ENCODE results near the gene SUGP2.

SUGP2 gene

DNA sequence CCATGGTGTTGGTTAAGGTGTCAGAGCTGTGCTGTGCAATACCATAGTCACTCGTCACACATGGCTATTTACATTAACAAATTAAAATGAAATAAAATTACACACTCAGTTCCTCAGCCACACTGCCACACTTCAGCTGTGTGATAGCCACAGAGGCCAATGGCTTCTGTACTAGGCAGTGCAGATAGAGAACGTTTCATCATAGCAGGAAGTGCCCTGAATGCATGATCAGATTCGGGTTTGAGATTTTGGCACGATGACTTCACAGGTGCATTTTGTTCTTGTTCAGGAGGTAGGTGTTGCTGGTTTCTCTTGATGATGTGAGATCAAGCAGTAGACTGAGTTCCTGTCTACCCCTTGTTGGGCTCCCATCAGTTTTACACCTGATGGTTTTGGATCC, 6.6 kb upstream of the SUGP2 start:
- POLR2A ChIA-PET: no interaction called here
- CTCF ChIA-PET: interaction anchor here (0.9 to 1.5 kb wide), 4 partner anchors 11 to 101 kb away, joined by 3 to 5 read pairs (median 4); no protein-coding TSS in a partner anchor
- DNase-seq (ENCODE audit: extremely low spot score): no peak

GRCh38 chr19:19034204-19034624, 897 bp upstream of the SUGP2 start:
- ChIA-PET CTCF (no interaction called here), POLR2A (no interaction called here)
- TF ChIP-seq, protein P1, sequence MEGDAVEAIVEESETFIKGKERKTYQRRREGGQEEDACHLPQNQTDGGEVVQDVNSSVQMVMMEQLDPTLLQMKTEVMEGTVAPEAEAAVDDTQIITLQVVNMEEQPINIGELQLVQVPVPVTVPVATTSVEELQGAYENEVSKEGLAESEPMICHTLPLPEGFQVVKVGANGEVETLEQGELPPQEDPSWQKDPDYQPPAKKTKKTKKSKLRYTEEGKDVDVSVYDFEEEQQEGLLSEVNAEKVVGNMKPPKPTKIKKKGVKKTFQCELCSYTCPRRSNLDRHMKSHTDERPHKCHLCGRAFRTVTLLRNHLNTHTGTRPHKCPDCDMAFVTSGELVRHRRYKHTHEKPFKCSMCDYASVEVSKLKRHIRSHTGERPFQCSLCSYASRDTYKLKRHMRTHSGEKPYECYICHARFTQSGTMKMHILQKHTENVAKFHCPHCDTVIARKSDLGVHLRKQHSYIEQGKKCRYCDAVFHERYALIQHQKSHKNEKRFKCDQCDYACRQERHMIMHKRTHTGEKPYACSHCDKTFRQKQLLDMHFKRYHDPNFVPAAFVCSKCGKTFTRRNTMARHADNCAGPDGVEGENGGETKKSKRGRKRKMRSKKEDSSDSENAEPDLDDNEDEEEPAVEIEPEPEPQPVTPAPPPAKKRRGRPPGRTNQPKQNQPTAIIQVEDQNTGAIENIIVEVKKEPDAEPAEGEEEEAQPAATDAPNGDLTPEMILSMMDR (IDR thresholded peaks at IDR 0.05; ENCODE audit: control extremely low read depth, extremely low read depth, low read depth, missing control alignments): no peak
- peak; percentile 85 for DNase-seq (ENCODE audit: extremely low spot score)

More for the DNA sequence above, 6.6 kb upstream of the SUGP2 start:
- TF ChIP-seq, protein P1 (IDR thresholded peaks at IDR 0.05; ENCODE audit: control extremely low read depth, extremely low read depth, low read depth, missing control alignments): no peak

DNA sequence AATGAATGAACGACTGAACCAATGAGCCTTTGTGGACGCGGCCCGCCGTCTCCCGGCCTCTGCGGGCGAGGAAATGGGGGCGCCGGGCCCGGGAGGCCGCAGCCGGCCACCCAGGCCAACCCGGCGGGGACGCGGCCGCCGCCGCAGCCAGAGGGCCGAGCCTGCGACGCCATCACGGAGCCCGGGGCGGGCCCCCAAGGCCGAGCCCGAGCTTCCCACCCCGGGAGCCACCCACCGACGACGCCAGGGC, 216 bp downstream of the SUGP2 start:
- ChIA-PET POLR2A (no interaction called here), CTCF (no interaction called here)
- TF ChIP-seq, protein P1 (IDR thresholded peaks at IDR 0.05; ENCODE audit: control extremely low read depth, extremely low read depth, low read depth, missing control alignments): no peak
- DNase-seq (ENCODE audit: extremely low spot score): no peak

GRCh38 chr19:19032420-19033175, 719 bp downstream of the SUGP2 start:
- TF ChIP-seq, protein P1 (IDR thresholded peaks at IDR 0.05; ENCODE audit: control extremely low read depth, extremely low read depth, low read depth, missing control alignments): no peak
- POLR2A ChIA-PET: interaction anchor here (1.0 kb wide), 1 partner anchor 83 kb away, joined by 6 read pairs; no protein-coding TSS in a partner anchor
- peak; percentile 96 for DNase-seq (ENCODE audit: extremely low spot score)
- CTCF ChIA-PET: interaction anchor here (1.0 kb wide), 1 partner anchor 21 kb away, joined by 3 read pairs; no protein-coding TSS in a partner anchor

DNA sequence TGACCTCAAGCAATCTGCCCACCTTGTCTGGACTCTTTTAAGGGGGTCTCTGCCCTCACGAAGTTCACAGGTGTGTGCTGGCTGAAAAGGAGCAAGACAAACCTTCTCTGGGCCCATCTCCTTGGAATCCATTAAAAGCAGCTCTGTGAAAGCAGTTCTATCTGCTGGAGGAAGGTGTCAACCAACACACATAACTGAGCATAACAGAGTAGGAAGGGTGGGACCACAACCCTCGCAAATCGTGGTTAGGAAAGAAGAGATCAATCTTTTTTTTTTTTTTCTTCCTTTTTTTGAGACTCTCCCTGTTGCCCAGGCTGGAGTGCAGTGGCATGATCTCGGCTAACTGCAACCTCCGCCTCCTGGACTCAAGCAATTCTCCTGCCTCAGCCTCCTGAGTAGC, 1.4 kb downstream of the SUGP2 start:
- TF ChIP-seq, protein P1 (IDR thresholded peaks at IDR 0.05; ENCODE audit: control extremely low read depth, extremely low read depth, low read depth, missing control alignments): no peak
- no peak for DNase-seq (ENCODE audit: extremely low spot score)
- CTCF ChIA-PET: interaction anchor here (1.0 to 1.6 kb wide), 2 partner anchors 11 to 21 kb away, joined by 3 to 4 read pairs; no protein-coding TSS in a partner anchor
- POLR2A ChIA-PET: interaction anchor here (1.0 kb wide), 1 partner anchor 82 kb away, joined by 6 read pairs; no protein-coding TSS in a partner anchor

DNA sequence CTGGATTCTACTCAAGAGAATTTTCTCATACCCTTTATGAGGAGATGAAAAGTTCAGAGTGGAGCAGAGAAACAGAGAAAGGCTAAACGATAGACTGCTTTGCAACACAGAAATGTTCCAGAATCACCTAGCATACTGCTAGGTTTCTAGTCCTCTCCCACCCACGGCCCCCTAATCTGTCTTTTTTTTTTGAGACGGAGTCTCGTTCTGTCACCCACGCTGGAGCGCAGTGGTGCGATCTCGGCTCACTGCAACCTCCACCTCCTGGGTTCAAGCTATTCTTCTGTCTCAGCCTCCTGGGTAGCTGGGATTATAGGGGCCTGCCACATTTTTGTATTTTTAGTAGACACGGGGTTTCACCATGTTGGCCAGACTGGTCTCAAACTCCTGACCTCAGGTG, 4.8 kb downstream of the SUGP2 start:
- ChIA-PET CTCF (no interaction called here), POLR2A (no interaction called here)
- no peak for DNase-seq (ENCODE audit: extremely low spot score)
- TF ChIP-seq, protein P1 (IDR thresholded peaks at IDR 0.05; ENCODE audit: control extremely low read depth, extremely low read depth, low read depth, missing control alignments): no peak
